Neural crest cell (in vitro differentiated cells): Measurements from ENCODE around the gene RPL22. TPM values are rescaled to one million over a fixed set of nuclear protein-coding genes. Genes with fewer than 3 reads are reported as not detected.

Experiments
- DNase-seq: peaks from one replicate; pipeline ENCODE4 v3.0.0; 2021; ENCODE audit warnings: low read depth, mixed read lengths, low spot score
- H3K27ac Mint-ChIP-seq: one replicate; pipeline ENCODE4 v1.8.0; 2021; ENCODE audit warnings: mild to moderate bottlenecking, mixed read lengths; ENCODE audit not compliant: unreplicated experiment
- H3K27me3 Mint-ChIP-seq: 2 replicates; pipeline ENCODE4 v1.8.0; 2021; ENCODE audit warnings: low read depth, mild to moderate bottlenecking, mixed read lengths
- H3K36me3 Mint-ChIP-seq: 2 replicates; pipeline ENCODE4 v1.8.0; 2021; ENCODE audit warnings: low read depth, mild to moderate bottlenecking, mixed read lengths
- H3K4me1 Mint-ChIP-seq: 2 replicates; pipeline ENCODE4 v1.8.0; 2021; ENCODE audit warnings: mixed read lengths
- H3K4me3 Mint-ChIP-seq: one replicate; pipeline ENCODE4 v1.8.0; 2021; ENCODE audit warnings: mild to moderate bottlenecking, mixed read lengths
- H3K9me3 Mint-ChIP-seq: 2 replicates; pipeline ENCODE4 v1.8.0; 2021; ENCODE audit warnings: mixed read lengths
- CTCF ChIP-seq: fragments of 200-600 bp; sonication (generic); conservative IDR thresholded peaks from 2 replicates; pipeline ENCODE4 v1.5.0; 2021; ENCODE audit warnings: antibody characterized with exemption, mild to moderate bottlenecking
- total RNA-seq: library from RNA; stranded (reverse); gene quantifications from 2 replicates; pipeline ENCODE4 v1.2.1, GENCODE V29; 2021

Gene RPL22
- total RNA-seq, 1 donor from 2014 or later, result 479 TPM

- Mint-ChIP-seq H3K36me3 (no peaks in the 10 kb centered on the region), H3K4me3 (no peak overlapping the region), H3K9me3 (no peaks in the 10 kb centered on the region), H3K4me1 (no peaks in the 10 kb centered on the region), H3K27ac (peak overlapping the region; percentile 90), H3K27me3 (peaks cover 12% of the 10 kb centered on the region)
- DNase-seq, result peak; percentile 31
- TF ChIP-seq CTCF, result peak; percentile 26
Measured at GRCh38 chr1:6171548-6172124, 27.8 kb downstream of the RPL22 start.

DNA sequence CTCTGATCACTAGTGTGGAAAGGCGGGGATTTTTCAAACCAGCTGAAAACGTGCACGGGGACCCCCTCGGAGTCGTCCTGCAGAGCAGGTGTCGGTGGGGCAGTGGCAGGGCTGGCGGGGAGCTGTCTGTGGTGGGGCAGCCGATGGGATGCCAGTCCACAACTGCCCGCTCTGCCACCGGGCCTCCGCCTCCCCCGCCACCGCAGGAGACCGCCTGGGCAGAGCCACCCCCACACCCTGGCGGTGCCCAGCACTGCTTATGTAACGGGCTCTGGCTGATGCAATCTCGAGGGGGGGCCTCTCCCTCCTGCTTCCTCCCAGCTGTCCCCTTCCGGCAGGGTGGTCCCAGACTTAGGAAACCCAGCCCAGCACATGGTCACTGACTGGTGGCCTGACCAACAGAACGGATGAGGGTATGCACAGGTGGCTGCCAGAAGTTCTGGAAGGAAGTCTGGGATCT lies 28.6 kb downstream of the RPL22 start:
- Mint-ChIP-seq H3K4me3 (no peak overlapping the region), H3K27ac (no peak overlapping the region), H3K27me3 (peaks cover 12% of the 10 kb centered on the region), H3K9me3 (no peaks in the 10 kb centered on the region), H3K36me3 (no peaks in the 10 kb centered on the region), H3K4me1 (no peaks in the 10 kb centered on the region)
- TF ChIP-seq CTCF, result no peak
- DNase-seq, result no peak

DNA sequence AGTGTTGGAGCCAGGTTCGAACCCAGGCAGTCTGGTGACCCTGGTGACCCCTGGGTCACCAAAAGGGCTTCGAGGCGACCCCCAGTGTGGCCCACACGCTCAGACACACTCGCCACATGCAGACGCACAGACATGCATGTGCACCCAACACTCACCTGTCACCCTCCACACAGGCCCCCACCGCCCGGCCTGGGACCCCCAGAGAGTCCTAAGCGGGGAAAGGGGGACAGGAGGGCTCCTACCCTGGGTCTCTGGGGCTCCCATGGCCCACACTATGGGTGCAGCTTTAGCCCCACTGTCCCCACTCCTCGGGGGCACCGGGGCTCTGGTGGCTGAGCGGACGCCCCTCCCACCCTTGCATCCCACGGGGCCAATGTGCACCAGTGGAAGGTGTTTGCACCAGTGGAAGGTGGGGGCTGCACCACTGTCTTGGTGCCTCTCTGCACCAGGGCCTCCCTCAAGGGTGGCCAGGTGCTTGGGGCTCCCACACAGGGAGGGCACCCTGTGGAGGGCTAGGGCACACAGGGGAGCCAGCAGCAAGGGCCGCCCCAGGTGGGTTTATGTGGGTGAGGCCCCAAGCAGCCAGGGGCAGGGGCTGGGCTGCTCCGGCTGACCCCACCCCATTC lies 29.2 kb downstream of the RPL22 start:
- H3K9me3 Mint-ChIP-seq, result no peaks in the 10 kb centered on the region

DNA sequence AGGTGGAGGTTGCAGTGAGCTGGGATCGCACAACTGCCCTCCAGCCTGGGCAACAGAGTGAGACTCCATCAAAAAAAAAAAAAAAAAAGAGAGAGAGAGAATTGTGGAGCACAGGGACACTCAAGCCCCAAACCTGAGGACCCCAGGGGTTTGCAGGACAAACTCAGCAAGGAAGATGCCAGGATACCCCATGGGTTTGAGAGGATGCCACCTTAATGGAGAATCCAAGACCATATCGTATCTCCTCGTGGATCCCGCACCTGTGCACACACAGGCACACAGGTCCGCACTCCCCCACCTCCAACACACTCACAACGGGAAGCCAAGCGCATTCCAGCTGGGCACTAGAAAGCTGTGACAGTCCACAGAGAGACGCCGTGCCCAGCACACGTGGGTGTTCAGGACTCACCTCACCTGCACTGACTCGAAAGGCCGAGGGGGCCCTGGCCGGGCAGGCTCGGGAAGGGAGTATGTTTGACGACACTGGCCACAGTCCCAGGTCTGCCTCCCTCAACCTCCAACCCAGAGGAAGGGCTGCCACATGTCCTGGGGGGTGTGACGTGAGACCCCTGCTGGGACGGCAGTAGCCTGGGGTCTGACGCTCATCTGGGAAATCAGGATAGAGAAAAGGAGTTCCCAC lies 30.3 kb downstream of the RPL22 start:
- TF ChIP-seq CTCF, result no peak
- Mint-ChIP-seq H3K36me3 (no peaks in the 10 kb centered on the region), H3K27ac (no peak overlapping the region), H3K4me1 (no peaks in the 10 kb centered on the region), H3K4me3 (no peak overlapping the region), H3K9me3 (no peaks in the 10 kb centered on the region), H3K27me3 (peaks cover 13% of the 10 kb centered on the region)
- DNase-seq, result no peak

More for the DNA sequence above, 29.2 kb downstream of the RPL22 start:
- no peaks in the 10 kb centered on the region for H3K36me3 Mint-ChIP-seq
- DNase-seq, result no peak
- H3K27me3 Mint-ChIP-seq, result peaks cover 12% of the 10 kb centered on the region
- no peak overlapping the region for H3K27ac Mint-ChIP-seq
- no peaks in the 10 kb centered on the region for H3K4me1 Mint-ChIP-seq
- no peak for TF ChIP-seq CTCF
- no peak overlapping the region for H3K4me3 Mint-ChIP-seq

DNA sequence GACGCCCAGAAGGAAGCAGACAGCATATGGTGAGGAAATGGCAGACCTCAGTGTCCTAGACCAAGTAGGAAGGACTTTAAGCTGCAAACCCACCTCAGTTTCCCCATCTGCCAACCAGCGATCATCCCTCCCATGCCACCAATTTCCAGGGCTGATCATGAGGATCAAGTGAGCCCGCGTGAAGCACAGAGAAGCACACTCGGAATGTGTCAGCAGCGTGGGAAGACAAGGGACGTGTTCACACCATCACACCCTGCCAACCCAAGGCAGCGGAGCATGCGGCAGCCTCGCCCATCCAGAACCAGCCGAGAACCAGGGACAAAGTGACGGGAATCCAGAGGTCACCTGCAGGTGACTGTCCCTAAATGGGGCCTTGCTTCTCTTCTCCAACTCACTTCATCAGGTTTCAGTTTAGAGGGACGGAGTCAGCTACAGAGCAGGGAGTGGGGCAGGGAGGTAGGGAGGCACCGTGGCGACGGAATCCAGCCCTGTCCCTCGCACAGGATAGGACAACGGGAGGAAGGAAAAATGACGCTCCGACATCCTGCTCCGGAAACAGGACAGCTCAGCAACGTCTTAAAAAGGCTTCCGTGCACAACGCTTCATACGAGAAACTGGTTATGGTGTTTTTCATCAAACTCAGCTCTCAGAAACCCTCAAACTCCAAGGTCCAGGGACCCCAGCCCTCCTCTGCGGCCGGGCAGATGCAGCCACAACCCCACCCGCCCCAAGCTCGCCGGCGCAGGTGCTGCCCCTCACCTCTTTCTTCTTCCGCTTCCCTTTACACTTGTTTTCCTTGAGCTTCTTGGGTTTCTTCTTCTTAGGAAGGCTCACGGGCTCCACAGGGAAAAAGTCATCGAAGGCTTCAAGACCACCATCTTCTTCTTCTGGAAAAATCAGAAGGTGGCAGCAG lies 31.7 kb downstream of the RPL22 start:
- H3K4me1 Mint-ChIP-seq, result no peaks in the 10 kb centered on the region
- no peak overlapping the region for H3K27ac Mint-ChIP-seq
- peaks cover 21% of the 10 kb centered on the region for H3K27me3 Mint-ChIP-seq

More for the DNA sequence above, 31.7 kb downstream of the RPL22 start:
- Mint-ChIP-seq H3K36me3 (no peaks in the 10 kb centered on the region), H3K9me3 (no peaks in the 10 kb centered on the region), H3K4me3 (no peak overlapping the region)
- DNase-seq, result no peak
- no peak for TF ChIP-seq CTCF
